SHP77 (cell line): ENCODE results near the gene NRF1.

Experiments used
- DNase-seq, 2 experiments: peaks; one replicate each; lab custom pipeline; 2025; lab: John Stamatoyannopoulos, UW

The NRF1 gene

DNA sequence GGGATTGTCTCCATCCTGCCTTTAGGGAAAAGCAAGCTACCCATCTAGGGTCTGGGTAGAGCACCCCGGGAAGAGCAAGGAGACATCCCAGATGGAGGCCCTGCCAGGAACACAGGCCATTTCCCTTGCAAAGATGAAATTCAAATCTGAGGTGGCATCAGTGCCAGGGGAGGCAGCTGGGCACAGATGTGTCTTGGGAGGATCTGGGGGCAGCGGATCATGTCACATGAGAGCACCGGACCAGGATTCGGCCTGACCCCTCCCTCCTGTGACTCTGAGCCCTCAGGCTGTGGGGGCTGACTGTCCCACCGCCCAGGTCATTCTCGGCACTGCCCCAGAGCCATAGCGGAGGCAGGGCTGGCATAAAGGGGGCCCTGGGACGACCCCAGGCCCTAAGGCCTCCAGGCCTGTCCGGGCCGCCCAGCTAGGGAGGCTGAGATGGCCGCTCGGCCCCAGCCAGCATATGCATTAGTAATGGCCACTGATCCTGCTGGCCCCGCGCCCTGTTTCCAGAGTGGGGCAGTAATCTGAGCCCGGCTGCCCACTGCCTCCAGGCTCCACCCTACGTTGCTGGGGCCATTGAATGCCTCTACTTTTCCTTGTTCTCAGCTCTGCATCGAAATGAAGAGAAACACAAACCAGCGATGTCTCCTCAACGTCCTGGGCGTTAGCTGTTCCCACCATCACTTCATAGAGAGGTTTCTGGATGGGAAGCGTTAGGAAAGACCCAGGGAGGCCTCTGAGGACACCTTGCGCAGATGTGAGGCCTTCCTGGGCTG, 192.8 kb downstream of the NRF1 start:
- no peak for DNase-seq

DNA sequence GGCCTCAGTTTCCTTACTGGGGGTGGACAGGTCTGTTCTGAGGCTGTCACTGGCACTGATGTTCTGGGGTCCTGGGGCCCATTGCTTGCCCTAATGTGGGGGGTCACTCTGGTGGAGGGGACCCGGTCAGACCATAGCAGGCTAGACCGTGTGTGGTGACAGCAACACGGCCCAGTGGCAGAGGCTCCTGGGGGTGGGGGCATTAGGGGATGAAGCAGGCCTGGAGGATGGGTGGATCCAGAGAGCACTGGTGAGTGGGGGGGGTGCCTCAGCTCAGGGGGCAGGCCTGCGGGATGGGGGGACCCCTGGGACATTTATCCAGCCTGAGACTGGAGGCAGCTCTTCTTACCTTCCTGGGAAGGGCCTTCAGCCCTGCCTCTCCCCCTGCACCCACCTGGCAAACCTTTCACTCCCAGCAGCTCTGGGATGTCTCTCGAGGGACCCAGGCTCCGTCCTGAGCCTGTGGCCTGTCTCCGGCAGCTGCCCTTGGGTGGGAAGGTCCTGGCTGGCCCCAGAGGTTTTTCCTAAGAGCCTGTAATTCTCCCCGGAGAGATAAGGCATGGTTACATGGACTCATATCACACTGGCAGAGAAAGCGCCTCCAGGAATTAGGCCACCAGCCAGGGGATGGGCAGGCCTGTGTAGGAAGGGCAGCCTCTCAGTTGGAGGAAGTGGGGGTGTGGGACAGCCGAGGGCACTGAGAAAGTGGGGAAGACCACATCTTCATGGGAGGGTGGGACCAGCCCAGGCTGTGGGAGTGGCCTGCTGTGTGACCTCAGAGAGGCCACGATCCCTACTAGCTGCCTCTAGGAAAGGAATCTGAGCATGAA, 193.6 kb downstream of the NRF1 start:
- DNase-seq = no peak
